Renal cortex interstitium (tissue), 11 donors: ENCODE results near the gene NDUFA13. TPM values are rescaled to one million over a fixed set of nuclear protein-coding genes. Genes with fewer than 3 reads are reported as not detected.

ENCODE experiments used
- DNase-seq, 11 donors: peaks; one replicate each; pipeline ENCODE4 v3.0.0-alpha.2; 2013; ENCODE audit warnings: low read depth in 9 of 11, low spot score in 4 of 11; ENCODE audit errors: extremely low read depth in 1 of 11
- polyA plus RNA-seq, 3 donors: library from polyadenylated mRNA; unstranded; fragments of 120-200 nt; gene quantifications; one replicate each; pipeline ENCODE4 v1.2.1, GENCODE V29; 2013; ENCODE audit not compliant: insufficient read length in 3 of 3

NDUFA13 gene
- polyA plus RNA-seq, 3 donors, result 241 to 343 (median 284) TPM

DNA sequence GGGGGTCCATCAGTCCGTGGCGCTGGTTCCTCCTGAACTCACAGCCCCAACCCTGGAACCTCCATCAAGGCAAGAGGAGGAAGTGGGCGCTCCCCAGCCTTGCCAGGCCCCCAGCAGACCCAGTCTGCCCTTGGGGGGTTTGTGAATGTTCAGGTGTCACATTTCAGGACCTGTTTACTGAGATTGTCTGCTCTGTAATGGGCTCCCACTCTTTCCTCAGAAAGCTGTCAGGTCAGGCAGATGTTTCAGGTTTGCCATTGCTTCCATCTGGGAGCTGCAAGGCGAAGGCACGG, 30.1 kb upstream of the NDUFA13 start:
- DNase-seq, result no peak

- DNase-seq, result no peak
Observed at GRCh38 chr19:19486343-19487076, 29.5 kb upstream of the NDUFA13 start.

DNA sequence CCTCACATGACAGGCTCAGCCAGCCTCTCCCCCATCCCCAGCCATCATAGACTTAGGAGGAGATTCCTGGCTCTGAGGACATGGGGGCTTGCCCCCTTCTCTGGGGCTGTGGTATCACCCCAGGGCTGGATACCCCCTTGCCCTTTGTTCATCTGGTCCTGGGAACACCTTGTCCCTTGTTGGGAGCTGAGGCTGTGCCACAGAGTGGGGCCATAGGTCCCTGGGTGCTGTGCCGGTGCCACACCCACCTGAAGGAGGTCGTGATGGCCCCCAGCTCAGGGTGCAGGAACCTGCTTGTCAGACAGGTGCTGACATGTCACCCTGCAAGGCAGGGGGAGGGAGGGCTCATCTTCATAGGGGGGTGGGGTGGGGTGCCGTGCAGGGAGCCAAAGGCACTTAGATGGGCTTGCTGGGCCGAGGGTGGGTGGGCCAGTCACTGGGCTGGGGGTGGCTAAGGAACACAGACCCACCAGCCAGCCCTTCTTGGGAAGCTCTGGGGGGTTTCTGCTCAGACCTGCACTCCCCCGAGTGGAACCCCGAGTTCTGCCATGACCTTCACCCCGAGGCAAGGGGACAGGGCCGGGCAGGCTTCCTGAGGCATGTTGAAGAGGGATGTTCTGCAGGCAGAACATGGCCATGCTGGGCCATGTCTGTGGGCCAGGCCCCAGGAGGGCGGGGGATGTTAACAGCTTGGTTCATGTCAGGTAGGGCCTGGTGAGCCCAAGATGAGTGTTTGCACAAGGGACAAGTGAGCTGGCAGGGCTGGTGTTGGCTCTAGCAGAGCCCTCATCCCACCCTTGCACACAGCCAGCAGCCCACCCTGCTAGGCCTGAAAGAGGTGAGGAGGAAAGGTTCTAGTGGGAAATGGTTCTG, 28.7 kb upstream of the NDUFA13 start:
- no peak for DNase-seq

GRCh38 chr19:19487950-19488874, 27.8 kb upstream of the NDUFA13 start:
- no peak for DNase-seq

- DNase-seq, result peak; percentile 77 to 95 (median 87)
Observed at GRCh38 chr19:19488875-19489690, 26.9 kb upstream of the NDUFA13 start.

- DNase-seq, result no peak
Observed at GRCh38 chr19:19489804-19490204, 26.2 kb upstream of the NDUFA13 start.

DNA sequence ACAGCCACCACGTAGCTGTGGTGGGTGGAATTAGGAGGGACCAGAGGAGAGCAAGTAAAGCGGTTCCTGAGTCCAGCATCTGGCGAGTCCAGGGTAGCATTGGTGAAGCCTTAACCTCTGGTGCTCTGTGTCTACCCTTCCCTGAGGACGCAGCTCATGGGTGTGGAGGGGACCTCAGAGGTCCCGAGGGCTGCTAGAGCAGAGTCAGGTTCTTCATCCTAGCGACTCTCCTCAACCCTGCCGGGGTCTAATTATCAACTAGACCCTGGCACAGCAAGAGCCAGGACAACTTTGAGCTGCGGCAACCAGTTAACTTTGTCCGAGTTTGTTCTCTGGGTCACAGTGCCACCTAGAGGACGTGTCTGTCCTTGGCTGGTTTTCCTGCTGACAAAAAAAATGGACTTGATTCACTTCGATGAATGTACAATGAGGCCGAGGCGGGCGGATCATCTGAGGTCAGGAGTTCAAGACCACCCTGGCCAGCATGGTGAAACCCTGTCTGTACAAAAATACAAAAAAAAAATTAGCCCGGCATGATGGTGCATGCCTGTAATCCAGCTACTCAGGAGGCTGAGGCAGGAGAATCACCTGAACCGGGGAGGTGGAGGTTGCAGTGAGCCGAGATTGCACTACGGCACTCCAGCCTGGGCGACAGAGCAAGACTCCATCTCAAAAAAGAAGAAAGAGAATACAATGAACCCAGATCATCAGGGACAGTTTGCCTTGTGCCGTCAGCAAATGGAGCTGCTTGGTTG, 25.6 kb upstream of the NDUFA13 start:
- DNase-seq, result peak; percentile 72 to 90 (median 81)

DNA sequence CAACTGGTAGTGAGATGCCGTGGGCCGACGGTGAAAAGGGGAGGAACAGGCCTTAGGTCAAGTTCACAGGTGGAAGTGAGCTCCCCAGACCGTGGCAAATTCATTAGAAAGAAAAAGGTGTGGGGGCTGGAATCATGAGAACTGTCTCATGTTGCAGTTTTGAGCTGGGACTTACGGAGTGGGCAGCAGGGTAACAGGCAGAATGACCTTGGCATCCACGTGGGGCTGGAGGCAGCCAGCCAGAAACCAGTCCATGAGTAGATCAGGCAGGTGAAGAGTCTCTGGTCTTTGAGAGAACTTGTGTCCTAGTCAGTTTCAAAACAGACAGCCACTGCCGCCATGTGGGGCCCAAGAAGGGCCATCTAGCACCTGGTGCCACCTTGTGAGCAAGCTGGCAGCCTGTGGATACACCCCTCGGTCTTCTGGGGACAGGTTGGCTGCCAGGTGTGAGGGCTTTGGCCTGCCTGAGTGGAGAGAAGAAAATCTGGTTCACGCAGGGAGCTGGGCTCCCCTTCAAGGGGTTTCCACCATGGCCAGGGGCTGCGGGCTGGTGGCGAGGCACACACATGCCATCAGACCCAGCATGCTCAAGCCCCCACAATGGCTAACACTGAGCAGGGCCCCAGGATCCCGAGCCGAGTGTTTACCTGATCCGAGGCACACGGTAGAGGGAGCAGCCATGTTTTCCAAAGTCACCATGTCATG, 24.6 kb upstream of the NDUFA13 start:
- DNase-seq, result no peak

DNA sequence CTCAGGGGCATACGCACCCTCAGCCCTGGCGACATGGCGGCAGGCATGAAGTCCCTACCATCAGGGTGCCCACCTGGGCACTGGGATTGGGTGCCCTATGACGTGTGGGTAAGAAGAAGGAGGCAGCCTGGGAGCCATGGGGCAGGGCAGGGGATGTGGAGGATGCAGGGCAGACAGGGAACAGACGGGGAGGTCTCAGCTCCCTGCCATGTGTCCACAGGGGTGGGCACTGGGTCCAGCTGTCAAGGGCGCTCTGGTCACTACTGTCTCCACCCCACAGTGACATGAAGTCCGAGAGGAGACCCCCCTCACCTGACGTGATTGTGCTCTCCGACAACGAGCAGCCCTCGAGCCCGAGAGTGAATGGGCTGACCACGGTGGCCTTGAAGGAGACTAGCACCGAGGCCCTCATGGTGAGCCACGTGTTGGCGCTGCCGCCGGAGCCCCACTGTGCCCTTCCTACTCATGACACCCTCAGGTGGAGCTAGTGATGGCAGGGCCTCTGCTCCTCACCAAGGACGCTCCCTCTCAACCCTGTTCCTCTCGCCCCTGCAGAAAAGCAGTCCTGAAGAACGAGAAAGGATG, 23.9 kb upstream of the NDUFA13 start:
- DNase-seq, result no peak

GRCh38 chr19:19493841-19494546, 22.0 kb upstream of the NDUFA13 start:
- DNase-seq, result no peak

GRCh38 chr19:19495614-19496603, 20.1 kb upstream of the NDUFA13 start:
- no peak for DNase-seq

- DNase-seq, result no peak
Observed at GRCh38 chr19:19498255-19498991, 17.6 kb upstream of the NDUFA13 start.

DNA sequence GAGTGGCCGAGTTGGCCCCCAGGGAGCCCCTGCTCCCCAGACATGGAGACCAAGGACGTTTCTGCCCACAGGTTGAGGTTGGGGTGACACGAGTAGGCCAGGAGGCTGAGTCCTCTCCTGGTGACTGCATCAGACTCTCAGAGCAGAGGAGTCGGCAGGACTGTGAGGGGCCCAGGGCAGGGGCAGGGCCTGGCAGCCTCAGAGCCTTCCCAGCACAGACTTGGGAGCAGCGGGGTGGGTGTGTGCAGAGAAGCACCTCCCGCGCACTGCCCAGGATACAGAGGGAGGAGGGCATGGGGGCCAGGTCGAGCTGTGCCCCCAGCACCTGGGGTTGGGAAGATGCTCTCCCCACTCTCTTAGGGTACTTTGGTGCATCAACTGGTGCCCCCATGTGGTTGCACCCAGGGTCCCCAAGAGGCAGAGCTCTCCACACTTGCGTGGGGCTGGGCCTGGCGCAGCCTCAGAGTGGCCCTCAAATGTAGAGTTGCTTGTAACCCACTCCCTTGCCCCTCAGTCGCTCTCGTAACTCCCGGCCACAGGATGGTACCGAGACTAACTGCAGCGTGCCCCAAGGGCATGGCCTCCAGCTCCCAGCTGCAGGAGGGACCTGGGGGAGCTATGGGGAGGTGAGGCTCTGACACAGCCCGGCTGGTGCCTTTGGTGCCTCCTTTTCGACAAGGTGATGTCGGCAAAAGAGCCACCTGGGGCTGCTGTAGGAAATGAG, 16.6 kb upstream of the NDUFA13 start:
- no peak for DNase-seq
